K562 (cell line): ENCODE results near the gene DNAJC17. TPM values are rescaled to one million over a fixed set of nuclear protein-coding genes. Genes with fewer than 3 reads are reported as not detected.

Experiments
- ADNP ChIP-seq: fragments of 200-800 bp; sonication (Bioruptor generic); IDR thresholded peaks from 2 replicates; pipeline ENCODE4 v1.6.1; 2016; ENCODE audit warnings: missing genetic modification characterization, missing compliant biosample characterization
- ARNT ChIP-seq, 2 experiments: fragments of 450-650 bp; IDR thresholded peaks; 2 replicates each; pipeline ENCODE4 v1.6.1; 2016; ENCODE audit warnings: mild to moderate bottlenecking in 1 of 2
- CBFA2T3 ChIP-seq: fragments of 450-650 bp; IDR thresholded peaks from 2 replicates; pipeline ENCODE4 v1.6.1; 2017
- CBX5 ChIP-seq: IDR thresholded peaks from 2 replicates; pipeline ENCODE4 v1.6.1; 2014; ENCODE audit warnings: low read depth, borderline replicate concordance
- FOSL1 ChIP-seq: fragments of 200-800 bp; sonication (Bioruptor generic); conservative IDR thresholded peaks from 2 replicates; pipeline ENCODE4 v1.6.1; 2016; ENCODE audit warnings: missing genetic modification characterization, missing compliant biosample characterization
- FOXA3 ChIP-seq, 2 experiments: fragments of 450-650 bp in 1 of 2; sonication (generic) in 1 of 2; formaldehyde crosslinking; IDR thresholded peaks in 1 of 2; conservative IDR thresholded peaks in 1 of 2; 2 replicates each; pipeline versions ENCODE4 v1.4.0 to v1.8.0; 2020 to 2022; ENCODE audit warnings: mild to moderate bottlenecking in 2 of 2, missing genetic modification reagents in 1 of 2
- JUND ChIP-seq, 2 experiments: IDR thresholded peaks; 2 replicates in 1 of 2; 3 replicates in 1 of 2; pipeline ENCODE4 v1.6.1; 2011; ENCODE audit warnings: borderline replicate concordance in 2 of 2, low read depth in 2 of 2, low read length in 2 of 2, improper control_type of control experiment in 1 of 2, missing biosample characterization in 1 of 2, missing genetic modification characterization in 1 of 2, missing genetic modification reagents in 1 of 2
- RAD51 ChIP-seq: fragments of 450-650 bp; IDR thresholded peaks from 2 replicates; pipeline ENCODE4 v1.7.1; 2016; ENCODE audit warnings: low read depth, mild to moderate bottlenecking, borderline replicate concordance
- RFX1 ChIP-seq: fragments of 450-650 bp; IDR thresholded peaks from 2 replicates; pipeline ENCODE4 v1.6.1; 2016; ENCODE audit warnings: mild to moderate bottlenecking, moderate library complexity
- RFX7 ChIP-seq: fragments of 250-450 bp; sonication (Bioruptor Pico); IDR thresholded peaks from 2 replicates; pipeline ENCODE4 v1.5.1; 2021; ENCODE audit warnings: mild to moderate bottlenecking
- SIN3A ChIP-seq, 2 experiments: fragments of 150-350 bp in 1 of 2; IDR thresholded peaks; 2 replicates each; pipeline ENCODE4 v1.6.1; 2011 to 2016; ENCODE audit warnings: borderline replicate concordance in 2 of 2, low read depth in 2 of 2, low read length in 2 of 2, mild to moderate bottlenecking in 2 of 2, moderate library complexity in 2 of 2; ENCODE audit not compliant: control insufficient read depth in 1 of 2
- SRSF1 ChIP-seq: fragments of 200-400 bp; formaldehyde crosslinking; IDR thresholded peaks from 2 replicates; pipeline ENCODE4 v1.6.1; 2017; ENCODE audit warnings: mild to moderate bottlenecking, low read depth, low read length, moderate library complexity
- TAL1 ChIP-seq: fragments of 450-650 bp; IDR thresholded peaks from 2 replicates; pipeline ENCODE4 v1.6.1; 2016; ENCODE audit warnings: mild to moderate bottlenecking
- TEAD4 ChIP-seq, 2 experiments: sonication (generic) in 1 of 2; formaldehyde crosslinking in 1 of 2; IDR thresholded peaks; 2 replicates each; pipeline versions ENCODE4 v1.6.1 to v1.8.0; 2012 to 2022; ENCODE audit warnings: borderline replicate concordance in 1 of 2, inconsistent platforms in 1 of 2, low read length in 1 of 2, mild to moderate bottlenecking in 1 of 2, missing genetic modification reagents in 1 of 2
- ZNF146 ChIP-seq: IDR thresholded peaks from one replicate; pipeline ENCODE4 v1.6.1; 2018; ENCODE audit warnings: missing compliant biosample characterization; ENCODE audit not compliant: unreplicated experiment
- ZNF165 ChIP-seq: fragments of 250-450 bp; sonication (Bioruptor Pico); IDR thresholded peaks from 2 replicates; pipeline ENCODE4 v1.4.0; 2020; ENCODE audit warnings: borderline replicate concordance
- ZNF583 ChIP-seq: fragments of 250-450 bp; sonication (Bioruptor Pico); IDR thresholded peaks from 2 replicates; pipeline ENCODE4 v1.4.0; 2020
- ZNF717 ChIP-seq: fragments of 250-450 bp; sonication (Bioruptor Pico); IDR thresholded peaks from 2 replicates; pipeline ENCODE4 v1.5.0; 2021
- ZNF830 ChIP-seq: fragments of 250-450 bp; sonication (Bioruptor Pico); IDR thresholded peaks from 2 replicates; pipeline ENCODE4 v1.5.0; 2021; ENCODE audit warnings: mild to moderate bottlenecking
- polyA plus RNA-seq, 8 experiments: library from polyadenylated mRNA; depleted of rRNA in 4 of 8; stranded (reverse) in 5 of 8; unstranded in 3 of 8; fragments of >200 nt; fragmentation: Nextera tagmentation in 2 of 8; fragmentation: Illumina TruSeq in 1 of 8; extraction: Ambion mirVana in 2 of 8; extraction: Trizol in 1 of 8; gene quantifications; 2 replicates each; pipeline versions ENCODE4 v1.2.1 to v1.2.3, GENCODE V29; 2011 to 2014; ENCODE audit warnings: inconsistent platforms in 1 of 8, missing spikeins in 1 of 8
- total RNA-seq, 7 experiments: library from RNA; depleted of rRNA in 6 of 7; stranded (reverse); fragments of >200 nt in 6 of 7; fragmentation: Illumina TruSeq in 2 of 7; extraction: Trizol in 2 of 7; gene quantifications; 2 replicates each; pipeline versions ENCODE4 v1.2.1 to v1.2.3, GENCODE V29; 2011 to 2021; ENCODE audit warnings: low replicate concordance in 1 of 7
- TF ChIP-seq, protein P1 (sequence below): fragments of 200-800 bp; sonication (Bioruptor generic); IDR thresholded peaks from 2 replicates; pipeline ENCODE4 v1.6.1; 2016; ENCODE audit warnings: missing genetic modification characterization, missing compliant biosample characterization
- TF ChIP-seq, protein P2 (sequence below), 2 experiments: fragments of 200-800 bp in 1 of 2; sonication (Bioruptor generic) in 1 of 2; sonication (generic) in 1 of 2; formaldehyde crosslinking in 1 of 2; IDR thresholded peaks in 1 of 2; conservative IDR thresholded peaks in 1 of 2; 2 replicates each; pipeline versions ENCODE4 v1.5.0 to v1.6.1; 2016 to 2020; ENCODE audit warnings: missing compliant biosample characterization in 1 of 2, missing genetic modification characterization in 1 of 2, missing genetic modification reagents in 1 of 2
- TF ChIP-seq, protein P3 (sequence below): fragments of 450-650 bp; IDR thresholded peaks from 2 replicates; pipeline ENCODE4 v1.6.1; 2016

Gene DNAJC17
- total and polyA plus RNA-seq, 9 of the 15 experiments (the other 6 are each of a cell fraction or from before 2014, with no cell fraction given), result 2.4 to 79.4 (median 44.2) TPM

DNA sequence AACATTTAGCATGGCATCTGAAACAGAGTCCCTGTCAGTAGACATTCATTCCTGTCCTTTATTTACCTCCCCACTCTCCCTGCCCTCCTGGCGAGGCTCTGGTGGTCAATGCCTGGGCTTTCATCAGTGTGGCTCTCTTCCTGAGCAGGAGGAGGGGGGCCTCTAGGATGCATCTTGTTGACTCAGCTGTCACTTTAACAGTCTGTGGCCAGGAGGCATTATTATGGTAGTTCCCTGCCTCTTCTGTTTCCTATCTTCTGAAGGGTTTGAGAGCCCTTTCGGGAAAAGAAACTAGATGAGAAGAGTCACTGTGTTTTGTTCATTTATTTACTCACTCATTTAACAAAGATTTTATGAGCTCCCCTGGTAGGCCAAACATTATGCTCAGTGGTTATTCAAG, 23.6 kb upstream of the DNAJC17 start (continued):
- TF ChIP-seq TEAD4 (IDR thresholded peaks at IDR 0.05; ENCODE audit: low read length), result peak; percentile 47; the same call in 1 of the 2 replicates
- TF ChIP-seq TEAD4 (CRISPR knock-in tag; IDR thresholded peaks at IDR 0.05; ENCODE audit: borderline replicate concordance), result no peak
- no peak for TF ChIP-seq CBX5
- TF ChIP-seq JUND (IDR thresholded peaks at IDR 0.05; ENCODE audit: borderline replicate concordance, low read depth, low read length), result no peak
- no peak for TF ChIP-seq JUND (tag; IDR thresholded peaks at IDR 0.05; ENCODE audit: borderline replicate concordance, low read depth, low read length)
- no peak for TF ChIP-seq ZNF165 (CRISPR knock-in tag)
- no peak for TF ChIP-seq ARNT (IDR thresholded peaks at IDR 0.05)
- TF ChIP-seq CBFA2T3, result peak; percentile 38; the same call in 1 of the 2 replicates
- peak; percentile 97 to 100 for TF ChIP-seq FOXA3 (CRISPR knock-in tag; conservative IDR thresholded peaks at IDR 0.05 in 1 of 2, IDR thresholded peaks at IDR 0.05 in 1 of 2)
- no peak for TF ChIP-seq SIN3A (IDR thresholded peaks at IDR 0.05; ENCODE audit: borderline replicate concordance in 2 of 2, control insufficient read depth in 1 of 2, low read depth in 2 of 2, low read length in 2 of 2)
- TF ChIP-seq ZNF717, result no peak
- TF ChIP-seq TAL1, result peak; percentile 72
- TF ChIP-seq ADNP (tag), result no peak
- no peak for TF ChIP-seq RAD51
- no peak for TF ChIP-seq SRSF1
- TF ChIP-seq, protein P1, sequence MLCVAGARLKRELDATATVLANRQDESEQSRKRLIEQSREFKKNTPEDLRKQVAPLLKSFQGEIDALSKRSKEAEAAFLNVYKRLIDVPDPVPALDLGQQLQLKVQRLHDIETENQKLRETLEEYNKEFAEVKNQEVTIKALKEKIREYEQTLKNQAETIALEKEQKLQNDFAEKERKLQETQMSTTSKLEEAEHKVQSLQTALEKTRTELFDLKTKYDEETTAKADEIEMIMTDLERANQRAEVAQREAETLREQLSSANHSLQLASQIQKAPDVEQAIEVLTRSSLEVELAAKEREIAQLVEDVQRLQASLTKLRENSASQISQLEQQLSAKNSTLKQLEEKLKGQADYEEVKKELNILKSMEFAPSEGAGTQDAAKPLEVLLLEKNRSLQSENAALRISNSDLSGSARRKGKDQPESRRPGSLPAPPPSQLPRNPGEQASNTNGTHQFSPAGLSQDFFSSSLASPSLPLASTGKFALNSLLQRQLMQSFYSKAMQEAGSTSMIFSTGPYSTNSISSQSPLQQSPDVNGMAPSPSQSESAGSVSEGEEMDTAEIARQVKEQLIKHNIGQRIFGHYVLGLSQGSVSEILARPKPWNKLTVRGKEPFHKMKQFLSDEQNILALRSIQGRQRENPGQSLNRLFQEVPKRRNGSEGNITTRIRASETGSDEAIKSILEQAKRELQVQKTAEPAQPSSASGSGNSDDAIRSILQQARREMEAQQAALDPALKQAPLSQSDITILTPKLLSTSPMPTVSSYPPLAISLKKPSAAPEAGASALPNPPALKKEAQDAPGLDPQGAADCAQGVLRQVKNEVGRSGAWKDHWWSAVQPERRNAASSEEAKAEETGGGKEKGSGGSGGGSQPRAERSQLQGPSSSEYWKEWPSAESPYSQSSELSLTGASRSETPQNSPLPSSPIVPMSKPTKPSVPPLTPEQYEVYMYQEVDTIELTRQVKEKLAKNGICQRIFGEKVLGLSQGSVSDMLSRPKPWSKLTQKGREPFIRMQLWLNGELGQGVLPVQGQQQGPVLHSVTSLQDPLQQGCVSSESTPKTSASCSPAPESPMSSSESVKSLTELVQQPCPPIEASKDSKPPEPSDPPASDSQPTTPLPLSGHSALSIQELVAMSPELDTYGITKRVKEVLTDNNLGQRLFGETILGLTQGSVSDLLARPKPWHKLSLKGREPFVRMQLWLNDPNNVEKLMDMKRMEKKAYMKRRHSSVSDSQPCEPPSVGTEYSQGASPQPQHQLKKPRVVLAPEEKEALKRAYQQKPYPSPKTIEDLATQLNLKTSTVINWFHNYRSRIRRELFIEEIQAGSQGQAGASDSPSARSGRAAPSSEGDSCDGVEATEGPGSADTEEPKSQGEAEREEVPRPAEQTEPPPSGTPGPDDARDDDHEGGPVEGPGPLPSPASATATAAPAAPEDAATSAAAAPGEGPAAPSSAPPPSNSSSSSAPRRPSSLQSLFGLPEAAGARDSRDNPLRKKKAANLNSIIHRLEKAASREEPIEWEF (CRISPR knock-in tag), result no peak
- no peak for TF ChIP-seq ZNF830 (CRISPR knock-in tag)
- TF ChIP-seq, protein P2, sequence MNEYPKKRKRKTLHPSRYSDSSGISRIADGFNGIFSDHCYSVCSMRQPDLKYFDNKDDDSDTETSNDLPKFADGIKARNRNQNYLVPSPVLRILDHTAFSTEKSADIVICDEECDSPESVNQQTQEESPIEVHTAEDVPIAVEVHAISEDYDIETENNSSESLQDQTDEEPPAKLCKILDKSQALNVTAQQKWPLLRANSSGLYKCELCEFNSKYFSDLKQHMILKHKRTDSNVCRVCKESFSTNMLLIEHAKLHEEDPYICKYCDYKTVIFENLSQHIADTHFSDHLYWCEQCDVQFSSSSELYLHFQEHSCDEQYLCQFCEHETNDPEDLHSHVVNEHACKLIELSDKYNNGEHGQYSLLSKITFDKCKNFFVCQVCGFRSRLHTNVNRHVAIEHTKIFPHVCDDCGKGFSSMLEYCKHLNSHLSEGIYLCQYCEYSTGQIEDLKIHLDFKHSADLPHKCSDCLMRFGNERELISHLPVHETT (CRISPR knock-in tag; conservative IDR thresholded peaks at IDR 0.05 in 1 of 2, IDR thresholded peaks at IDR 0.05 in 1 of 2), result no peak
- TF ChIP-seq RFX7, result no peak
- no peak for TF ChIP-seq ZNF146 (CRISPR knock-in tag)
- TF ChIP-seq ZNF583 (CRISPR knock-in tag), result no peak
- TF ChIP-seq, protein P3, sequence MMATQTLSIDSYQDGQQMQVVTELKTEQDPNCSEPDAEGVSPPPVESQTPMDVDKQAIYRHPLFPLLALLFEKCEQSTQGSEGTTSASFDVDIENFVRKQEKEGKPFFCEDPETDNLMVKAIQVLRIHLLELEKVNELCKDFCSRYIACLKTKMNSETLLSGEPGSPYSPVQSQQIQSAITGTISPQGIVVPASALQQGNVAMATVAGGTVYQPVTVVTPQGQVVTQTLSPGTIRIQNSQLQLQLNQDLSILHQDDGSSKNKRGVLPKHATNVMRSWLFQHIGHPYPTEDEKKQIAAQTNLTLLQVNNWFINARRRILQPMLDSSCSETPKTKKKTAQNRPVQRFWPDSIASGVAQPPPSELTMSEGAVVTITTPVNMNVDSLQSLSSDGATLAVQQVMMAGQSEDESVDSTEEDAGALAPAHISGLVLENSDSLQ, result peak; percentile 22; the same call in 1 of the 2 replicates
- no peak for TF ChIP-seq FOSL1 (tag)
- no peak for TF ChIP-seq RFX1
